NOMO-1 (cell line): ENCODE results near the gene FBXL20.
"Not testable (repeated sequence)": the region's sequence is repeated elsewhere in the genome, so short reads cannot be mapped to it uniquely, and the experiment has no call there.

Experiments used
- DNase-seq, 2 experiments: peaks; one replicate each; lab custom pipeline; 2025; ENCODE audit not compliant: unreplicated experiment in 2 of 2; lab: John Stamatoyannopoulos, UW

FBXL20 gene

GRCh38 chr17:39261286-39261685 is 140.1 kb downstream of the FBXL20 start:
- DNase-seq = peak in 1 of 2 experiments; percentile 3

GRCh38 chr17:39252788-39253460 is 148.5 kb downstream of the FBXL20 start:
- DNase-seq = no peak

GRCh38 chr17:39251997-39252396 is 149.4 kb downstream of the FBXL20 start:
- DNase-seq = no peak

GRCh38 chr17:39250076-39250475 is 151.3 kb downstream of the FBXL20 start:
- DNase-seq = not testable (repeated sequence)

- no peak for DNase-seq
Observed at GRCh38 chr17:39246274-39246673, 155.2 kb downstream of the FBXL20 start.

- peak; percentile 74 for DNase-seq
Observed at GRCh38 chr17:39244600-39245570, 156.5 kb downstream of the FBXL20 start.

GRCh38 chr17:39244016-39244599 is 157.3 kb downstream of the FBXL20 start:
- DNase-seq = no peak

- no peak for DNase-seq
Observed at GRCh38 chr17:39243155-39243554, 158.3 kb downstream of the FBXL20 start.

- no peak for DNase-seq
Observed at GRCh38 chr17:39240631-39241030, 160.8 kb downstream of the FBXL20 start.

GRCh38 chr17:39239640-39240314 is 161.6 kb downstream of the FBXL20 start:
- DNase-seq = peak in 1 of 2 experiments; percentile 19

- DNase-seq = no peak
Observed at GRCh38 chr17:39238311-39238972, 163.0 kb downstream of the FBXL20 start.

- DNase-seq = no peak
Observed at GRCh38 chr17:39237586-39237985, 163.8 kb downstream of the FBXL20 start.

GRCh38 chr17:39236981-39237441 is 164.4 kb downstream of the FBXL20 start:
- no peak for DNase-seq

GRCh38 chr17:39236450-39236927 is 164.9 kb downstream of the FBXL20 start:
- no peak for DNase-seq

- DNase-seq = peak; percentile 80 to 82
Observed at GRCh38 chr17:39235555-39236449, 165.6 kb downstream of the FBXL20 start.

GRCh38 chr17:39231591-39232551 is 169.6 kb downstream of the FBXL20 start:
- DNase-seq = peak in 1 of 2 experiments; percentile 38

- no peak for DNase-seq
Observed at GRCh38 chr17:39231091-39231561, 170.3 kb downstream of the FBXL20 start.

GRCh38 chr17:39230361-39230760 is 171.1 kb downstream of the FBXL20 start:
- DNase-seq = no peak
